K562 (cell line): Measurements from ENCODE around the gene LMAN2. TPM values are rescaled to one million over a fixed set of nuclear protein-coding genes. Genes with fewer than 3 reads are reported as not detected.

Source experiments
- ATAC-seq: fragments of 200-7000 bp; cut with Tn5 transposase; 3 replicates; pipeline ENCODE4 v1.9.1; 2020; ENCODE audit warnings: moderate library complexity
- BruUV-seq: library from RNA; stranded (reverse); fragments of 400-500 nt; replicated peaks from 2 replicates; lab custom pipeline; 2021; lab: Mats Ljungman, UMichigan
- CTCF ChIA-PET: fragments of 300-600 bp; formaldehyde crosslinking; extraction: SDS; loops from one replicate; lab custom pipeline; 2021; ENCODE audit warnings: low intra/inter-chr PET ratio; lab: Yijun Ruan, JAX
- POLR2A ChIA-PET: fragments of 300-600, 350-650 bp; sonication (Branson Sonifier 250); formaldehyde crosslinking; extraction: SDS; loops from one replicate; lab custom pipeline; 2021; ENCODE audit warnings: antibody characterized with exemption, inconsistent platforms; lab: Yijun Ruan, JAX
- DNase-seq, 4 experiments: peaks; one replicate each; pipeline versions ENCODE4 v3.0.0 to v3.0.0-alpha.2; 2011 to 2018; ENCODE audit warnings: low spot score in 3 of 4, mixed read lengths in 3 of 4; ENCODE audit errors: extremely low read depth in 1 of 4
- FAIRE-seq: peaks from 2 replicates; lab custom pipeline; 2011; peaks lifted over from hg19 to GRCh38; lab: Jason Lieb, UNC
- H2AFZ ChIP-seq: 2 replicates; pipeline ENCODE4 v1.6.0; 2011; ENCODE audit warnings: low read depth, low read length, control low read depth, inconsistent platforms
- H3K27ac ChIP-seq: fragments of 200-600 bp; 3 replicates; pipeline ENCODE4 v1.8.0; 2011; ENCODE audit warnings: low read depth, mild to moderate bottlenecking, control low read depth, inconsistent platforms, low read length, moderate library complexity, mixed read lengths; ENCODE audit errors: extremely low read depth
- H3K27me3 ChIP-seq, 2 experiments: fragments of 300-600 bp in 1 of 2; 2 replicates in 1 of 2; 3 replicates in 1 of 2; pipeline versions ENCODE4 v1.6.0 to v1.8.0; 2011; ENCODE audit warnings: inconsistent platforms in 2 of 2, low read length in 2 of 2, mild to moderate bottlenecking in 1 of 2, mixed read lengths in 1 of 2, moderate library complexity in 1 of 2; ENCODE audit not compliant: control insufficient read depth in 2 of 2, insufficient read depth in 2 of 2
- H3K36me3 ChIP-seq: fragments of 300-600 bp; 3 replicates; pipeline ENCODE4 v1.8.0; 2011; ENCODE audit warnings: mild to moderate bottlenecking, low read length, inconsistent platforms; ENCODE audit not compliant: control insufficient read depth, insufficient read depth
- H3K4me1 ChIP-seq, 2 experiments: fragments of 200-600 bp in 1 of 2; replicated peaks in 1 of 2; 2 replicates in 1 of 2; 3 replicates in 1 of 2; pipeline versions ENCODE4 v1.5.1 to v1.8.0; 2011; ENCODE audit warnings: inconsistent platforms in 2 of 2, low read length in 2 of 2, mild to moderate bottlenecking in 1 of 2, mixed read lengths in 1 of 2, moderate library complexity in 1 of 2; ENCODE audit not compliant: control insufficient read depth in 2 of 2, insufficient read depth in 2 of 2
- H3K4me2 ChIP-seq: 2 replicates; pipeline ENCODE4 v1.6.1; 2011; ENCODE audit warnings: low read length, control low read depth, inconsistent platforms, mixed read lengths; ENCODE audit not compliant: insufficient read depth
- H3K4me3 ChIP-seq: fragments of 200-600 bp; sonication (generic), shearing (Covaris generic); 2 replicates; pipeline ENCODE4 v1.5.1; 2016; ENCODE audit warnings: control low read depth, inconsistent platforms
- H3K79me2 ChIP-seq: fragments of 200-600 bp; 3 replicates; pipeline ENCODE4 v1.8.0; 2011; ENCODE audit warnings: low read length, inconsistent platforms; ENCODE audit not compliant: control insufficient read depth, insufficient read depth
- H3K9ac ChIP-seq, 2 experiments: 2 replicates each; pipeline versions ENCODE4 v1.6.0 to v1.6.1; 2011; ENCODE audit warnings: low read depth in 2 of 2, low read length in 2 of 2, control low read depth in 1 of 2, inconsistent platforms in 1 of 2, mild to moderate bottlenecking in 1 of 2, mixed read lengths in 1 of 2; ENCODE audit not compliant: insufficient read depth in 1 of 2
- H3K9me1 ChIP-seq: one replicate; pipeline ENCODE4 v1.6.0; 2011; ENCODE audit warnings: inconsistent platforms, mild to moderate bottlenecking, low read length, moderate library complexity; ENCODE audit not compliant: control insufficient read depth, insufficient read depth
- H3K9me3 ChIP-seq: replicated peaks from 2 replicates; pipeline ENCODE4 v1.5.1; 2011; ENCODE audit warnings: low read depth, low read length, inconsistent platforms; ENCODE audit not compliant: control insufficient read depth, insufficient read depth
- H4K20me1 ChIP-seq: replicated peaks from 2 replicates; pipeline ENCODE4 v1.6.1; 2011; ENCODE audit warnings: low read length, inconsistent platforms, mixed read lengths; ENCODE audit not compliant: control insufficient read depth, insufficient read depth
- ARID1B ChIP-seq: fragments of 450-650 bp; IDR thresholded peaks from 2 replicates; pipeline ENCODE4 v1.6.1; 2016; ENCODE audit warnings: antibody characterized with exemption, mild to moderate bottlenecking, inconsistent platforms
- HLTF ChIP-seq: fragments of 450-650 bp; IDR thresholded peaks from 2 replicates; pipeline ENCODE4 v1.6.1; 2016
- PPARD ChIP-seq: fragments of 250-450 bp; sonication (Bioruptor Pico); IDR thresholded peaks from 2 replicates; pipeline ENCODE4 v1.8.0; 2022; ENCODE audit warnings: inconsistent platforms, mild to moderate bottlenecking, moderate library complexity
- SAP30 ChIP-seq: fragments of 200-600 bp; sonication (generic); IDR thresholded peaks from 2 replicates; pipeline ENCODE4 v1.6.1; 2012; ENCODE audit warnings: borderline replicate concordance, low read depth, mild to moderate bottlenecking, moderate library complexity, low read length, control low read depth, inconsistent platforms; ENCODE audit not compliant: insufficient read depth, poor library complexity, severe bottlenecking
- ZNF174 ChIP-seq: fragments of 250-450 bp; sonication (Bioruptor Pico); IDR thresholded peaks from 2 replicates; pipeline ENCODE4 v1.4.0; 2020; ENCODE audit warnings: mild to moderate bottlenecking
- ZNF197 ChIP-seq: fragments of 200-800 bp; sonication (Bioruptor generic); IDR thresholded peaks from 2 replicates; pipeline ENCODE4 v1.6.1; 2016; ENCODE audit warnings: low read depth, missing genetic modification characterization, missing compliant biosample characterization
- ZNF324 ChIP-seq: fragments of 250-450 bp; sonication (Bioruptor Pico); IDR thresholded peaks from 2 replicates; pipeline ENCODE4 v1.4.0; 2020; ENCODE audit warnings: mild to moderate bottlenecking
- ZNF407 ChIP-seq: fragments of 450-650 bp; IDR thresholded peaks from 2 replicates; pipeline ENCODE4 v1.6.1; 2016; ENCODE audit warnings: low read depth
- ZNF830 ChIP-seq: fragments of 250-450 bp; sonication (Bioruptor Pico); IDR thresholded peaks from 2 replicates; pipeline ENCODE4 v1.5.0; 2021; ENCODE audit warnings: mild to moderate bottlenecking
- WGBS: fragments of 100-300 bp; shearing (Covaris generic); methylation state at CpG from one replicate; pipeline ENCODE4 v1.1.6; 2016; ENCODE audit warnings: low coverage, mixed read lengths; ENCODE audit not compliant: insufficient coverage; ENCODE audit errors: missing lambda C conversion rate; 5-methylcytosine and 5-hydroxymethylcytosine counted together
- in situ Hi-C: fragments of 300-500 bp; cut with MboI; formaldehyde crosslinking; loops from 4 replicates; pipeline ENCODE4 v1.15.0; 2018; ENCODE audit warnings: inconsistent platforms, mixed read lengths
- intact Hi-C: fragments of 100-400 bp; cut with micrococcal nuclease; formaldehyde crosslinking; loops from 2 replicates; pipeline ENCODE4 v1.14.2; 2022
- polyA plus RNA-seq, 8 experiments: library from polyadenylated mRNA; depleted of rRNA in 4 of 8; stranded (reverse) in 5 of 8; unstranded in 3 of 8; fragments of >200 nt; fragmentation: Nextera tagmentation in 2 of 8; fragmentation: Illumina TruSeq in 1 of 8; extraction: Ambion mirVana in 2 of 8; extraction: Trizol in 1 of 8; gene quantifications; 2 replicates each; pipeline versions ENCODE4 v1.2.1 to v1.2.3, GENCODE V29; 2011 to 2014; ENCODE audit warnings: inconsistent platforms in 1 of 8, missing spikeins in 1 of 8
- total RNA-seq, 7 experiments: library from RNA; depleted of rRNA in 6 of 7; stranded (reverse); fragments of >200 nt in 6 of 7; fragmentation: Illumina TruSeq in 2 of 7; extraction: Trizol in 2 of 7; gene quantifications; 2 replicates each; pipeline versions ENCODE4 v1.2.1 to v1.2.3, GENCODE V29; 2011 to 2021; ENCODE audit warnings: low replicate concordance in 1 of 7
- TF ChIP-seq, protein P1 (sequence below): fragments of 150-350 bp; conservative IDR thresholded peaks from 2 replicates; pipeline ENCODE4 v1.6.1; 2014; ENCODE audit warnings: low read length

LMAN2 gene
- total and polyA plus RNA-seq, 9 of the 15 experiments (the other 6 are each of a cell fraction or from before 2014, with no cell fraction given), result 2.7 to 254 (median 136) TPM

DNA sequence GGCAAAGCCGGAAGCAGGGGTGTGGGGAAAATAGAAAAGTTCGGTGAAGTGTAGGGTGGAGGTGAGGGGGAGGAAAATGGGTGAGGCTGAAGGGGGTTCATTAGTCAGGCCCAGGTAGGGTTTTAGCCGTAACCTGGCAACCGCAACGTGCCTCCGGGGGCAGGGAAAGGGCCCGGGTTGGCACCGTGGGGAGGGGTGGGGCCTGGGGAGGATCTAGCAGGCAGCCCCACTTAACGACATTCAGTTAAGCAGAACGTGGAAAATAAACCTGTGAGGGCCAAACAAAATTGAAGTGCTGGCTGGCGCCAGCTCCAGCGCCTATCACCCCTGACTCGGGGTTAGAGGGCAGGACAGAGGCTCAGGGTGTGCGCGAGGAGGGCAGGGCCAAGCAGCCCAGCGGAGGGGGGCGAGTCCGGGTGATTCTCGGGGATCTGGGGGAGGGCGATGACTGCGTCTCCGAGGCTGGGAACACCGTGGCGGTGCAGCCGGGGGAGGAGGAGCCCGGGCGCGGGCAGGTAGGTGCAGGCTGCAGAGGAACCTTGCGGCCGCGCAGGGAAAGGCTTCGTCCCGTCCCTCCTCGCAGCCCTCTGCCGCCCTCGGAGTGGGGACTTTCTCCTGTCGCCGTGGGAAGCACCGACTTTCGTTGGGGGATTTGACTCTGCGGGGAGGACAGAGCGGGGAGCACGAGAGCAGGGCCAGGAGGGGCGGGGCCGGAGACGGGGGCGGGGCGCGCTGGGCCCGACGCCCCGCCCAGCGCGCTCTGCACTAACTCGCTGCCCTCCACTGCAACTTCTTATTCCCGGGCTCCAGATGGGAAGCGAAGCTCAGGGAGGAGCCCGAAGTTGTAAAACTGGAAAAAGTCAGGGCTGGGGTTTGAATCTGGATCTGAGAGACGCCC lies 11.4 kb upstream of the LMAN2 start:
- POLR2A ChIA-PET, result interaction anchor here (0.7 to 3.0 kb wide), 4 partner anchors 11 to 131 kb away, joined by 3 to 18 read pairs (median 8); partner anchors contain the start of gene LMAN2
- intact Hi-C loops (loop anchor here (10.0 kb wide), 1 partner anchor 248 kb away; no protein-coding TSS in a partner anchor), in situ Hi-C loops (no loop called here)
- 14% methylated on average over 39 of the region's 59 CpGs for WGBS
- CTCF ChIA-PET, result no interaction called here
- H3K9ac ChIP-seq, result peak overlapping the region; percentile 41 to 93; a peak in 3 of 4 replicates
- peak overlapping the region; percentile 80 for H3K4me2 ChIP-seq
- peaks cover 44 to 76% of the 10 kb centered on the region in 2 experiments for H3K4me1 ChIP-seq
- H3K27me3 ChIP-seq, result no peaks in the 10 kb centered on the region
- H3K27ac ChIP-seq, result peak overlapping the region; percentile 67
- peak; percentile 68 for ATAC-seq
- peak overlapping the region; percentile 45 for H3K4me3 ChIP-seq
- no peaks in the 10 kb centered on the region for H4K20me1 ChIP-seq
- H3K9me1 ChIP-seq, result no peaks in the 10 kb centered on the region
- peak; percentile 83 to 86 (median 85) for DNase-seq
- no peaks in the 10 kb centered on the region for H3K9me3 ChIP-seq
- H3K79me2 ChIP-seq, result peaks cover 7% of the 10 kb centered on the region
- no peaks in the 10 kb centered on the region for H3K36me3 ChIP-seq
- BruUV-seq, result no TSS peak
- peak; percentile 78 for FAIRE-seq
- H2AFZ ChIP-seq, result peak overlapping the region; percentile 94
- TF ChIP-seq ZNF407, result no peak
- TF ChIP-seq ZNF324 (CRISPR knock-in tag), result no peak
- TF ChIP-seq ARID1B, result peak; percentile 42; the same call in 1 of the 2 replicates
- TF ChIP-seq, protein P1, sequence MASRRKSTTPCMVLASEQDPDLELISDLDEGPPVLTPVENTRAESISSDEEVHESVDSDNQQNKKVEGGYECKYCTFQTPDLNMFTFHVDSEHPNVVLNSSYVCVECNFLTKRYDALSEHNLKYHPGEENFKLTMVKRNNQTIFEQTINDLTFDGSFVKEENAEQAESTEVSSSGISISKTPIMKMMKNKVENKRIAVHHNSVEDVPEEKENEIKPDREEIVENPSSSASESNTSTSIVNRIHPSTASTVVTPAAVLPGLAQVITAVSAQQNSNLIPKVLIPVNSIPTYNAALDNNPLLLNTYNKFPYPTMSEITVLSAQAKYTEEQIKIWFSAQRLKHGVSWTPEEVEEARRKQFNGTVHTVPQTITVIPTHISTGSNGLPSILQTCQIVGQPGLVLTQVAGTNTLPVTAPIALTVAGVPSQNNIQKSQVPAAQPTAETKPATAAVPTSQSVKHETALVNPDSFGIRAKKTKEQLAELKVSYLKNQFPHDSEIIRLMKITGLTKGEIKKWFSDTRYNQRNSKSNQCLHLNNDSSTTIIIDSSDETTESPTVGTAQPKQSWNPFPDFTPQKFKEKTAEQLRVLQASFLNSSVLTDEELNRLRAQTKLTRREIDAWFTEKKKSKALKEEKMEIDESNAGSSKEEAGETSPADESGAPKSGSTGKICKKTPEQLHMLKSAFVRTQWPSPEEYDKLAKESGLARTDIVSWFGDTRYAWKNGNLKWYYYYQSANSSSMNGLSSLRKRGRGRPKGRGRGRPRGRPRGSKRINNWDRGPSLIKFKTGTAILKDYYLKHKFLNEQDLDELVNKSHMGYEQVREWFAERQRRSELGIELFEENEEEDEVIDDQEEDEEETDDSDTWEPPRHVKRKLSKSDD, result no peak
- no peak for TF ChIP-seq SAP30
- TF ChIP-seq ZNF830 (CRISPR knock-in tag), result no peak
- TF ChIP-seq HLTF, result no peak
- TF ChIP-seq PPARD (CRISPR knock-in tag), result no peak
- no peak for TF ChIP-seq ZNF197
- no peak for TF ChIP-seq ZNF174 (CRISPR knock-in tag)
